Ascending aorta (tissue), 2 donors: Measurements from ENCODE around the gene CD44. TPM values are rescaled to one million over a fixed set of nuclear protein-coding genes. Genes with fewer than 3 reads are reported as not detected.

Experiments
- DNase-seq, 2 donors: peaks; one replicate each; pipeline ENCODE4 v3.0.0-alpha.2; 2019; ENCODE audit warnings: low spot score in 2 of 2
- H3K27ac ChIP-seq, 2 donors: fragments of 200-600 bp; sonication (generic); one replicate each; pipeline ENCODE4 v1.5.1; 2016 to 2017; ENCODE audit warnings: mild to moderate bottlenecking in 1 of 2
- H3K27me3 ChIP-seq: fragments of 200-600 bp; sonication (generic); one replicate; pipeline ENCODE4 v1.5.1; 2017
- H3K36me3 ChIP-seq, 2 donors: fragments of 200-600 bp; sonication (generic); one replicate each; pipeline ENCODE4 v1.5.1; 2016
- H3K4me1 ChIP-seq, 2 donors: fragments of 200-600 bp; sonication (generic); one replicate each; pipeline ENCODE4 v1.5.1; 2016 to 2017; ENCODE audit warnings: mild to moderate bottlenecking in 1 of 2
- H3K4me3 ChIP-seq, 2 donors: fragments of 200-600 bp; sonication (generic); one replicate each; pipeline ENCODE4 v1.5.1; 2016 to 2017; ENCODE audit warnings: mild to moderate bottlenecking in 1 of 2
- H3K9me3 ChIP-seq, 2 donors: fragments of 200-600 bp; sonication (generic); one replicate each; pipeline ENCODE4 v1.5.1; 2016
- CTCF ChIP-seq, 3 experiments: fragments of 200-600 bp in 2 of 3; fragments of 450-650 bp in 1 of 3; sonication (generic) in 2 of 3; IDR thresholded peaks; one replicate each; pipeline ENCODE4 v1.5.1; 2016 to 2019; ENCODE audit warnings: antibody characterized with exemption in 3 of 3, mild to moderate bottlenecking in 1 of 3, moderate library complexity in 1 of 3
- intact Hi-C: fragments of 100-400 bp; cut with DNase I; formaldehyde crosslinking; loops from one replicate; pipeline ENCODE4 v1.15.1; 2023
- total RNA-seq: library from RNA; depleted of rRNA; stranded (reverse); fragments of >200 nt; gene quantifications from one replicate; pipeline ENCODE4 v1.1.0, GENCODE V29; 2016

CD44 gene
- total RNA-seq, 1 donor from 2014 or later = 188 TPM

GRCh38 chr11:35246745-35247144, 107.8 kb downstream of the CD44 start:
- intact Hi-C loops = loop anchor here (2.0 to 5.0 kb wide), 4 partner anchors 41 to 146 kb away; no protein-coding TSS in a partner anchor
- Histone ChIP-seq H3K36me3 (no peaks in the 10 kb centered on the region), H3K27me3 (no peaks in the 10 kb centered on the region), H3K27ac (peak overlapping the region; percentile 91 to 95), H3K4me3 (no peak overlapping the region), H3K4me1 (peaks cover 9 to 22% of the 10 kb centered on the region in 2 donors), H3K9me3 (no peaks in the 10 kb centered on the region)
- no peak for TF ChIP-seq CTCF (IDR thresholded peaks at IDR 0.05)
- DNase-seq = peak in 1 of 2 donors; percentile 88

- intact Hi-C loops = loop anchor here (2.0 to 5.0 kb wide), 4 partner anchors 40 to 147 kb away; no protein-coding TSS in a partner anchor
- peak in 1 of 2 donors; percentile 73 for DNase-seq
- peak overlapping the region; percentile 91 to 94 for H3K27ac ChIP-seq
These were observed 108.5 kb downstream of the CD44 start for GRCh38 chr11:35247428-35247827.

GRCh38 chr11:35247863-35248262, 108.9 kb downstream of the CD44 start:
- H3K9me3 ChIP-seq = no peaks in the 10 kb centered on the region
- no peaks in the 10 kb centered on the region for H3K36me3 ChIP-seq
- intact Hi-C loops = loop anchor here (2.0 to 5.0 kb wide), 4 partner anchors 39 to 147 kb away; no protein-coding TSS in a partner anchor
- H3K27ac ChIP-seq = peak overlapping the region; percentile 91 to 94
- no peak for TF ChIP-seq CTCF (IDR thresholded peaks at IDR 0.05)
- no peak overlapping the region for H3K4me3 ChIP-seq
- H3K4me1 ChIP-seq = peaks cover 9 to 22% of the 10 kb centered on the region in 2 donors
- DNase-seq = no peak
- H3K27me3 ChIP-seq = no peaks in the 10 kb centered on the region

More at GRCh38 chr11:35247428-35247827, 108.5 kb downstream of the CD44 start:
- no peak overlapping the region for H3K4me3 ChIP-seq
- no peaks in the 10 kb centered on the region for H3K36me3 ChIP-seq
- H3K27me3 ChIP-seq = no peaks in the 10 kb centered on the region
- no peak for TF ChIP-seq CTCF (IDR thresholded peaks at IDR 0.05)
- H3K9me3 ChIP-seq = no peaks in the 10 kb centered on the region
- H3K4me1 ChIP-seq = peaks cover 9 to 22% of the 10 kb centered on the region in 2 donors

GRCh38 chr11:35248558-35249323, 109.8 kb downstream of the CD44 start:
- no peak for DNase-seq
- intact Hi-C loops = loop anchor here (5.0 kb wide), 3 partner anchors 39 to 119 kb away; no protein-coding TSS in a partner anchor
- TF ChIP-seq CTCF (IDR thresholded peaks at IDR 0.05) = no peak
- Histone ChIP-seq H3K4me1 (peaks cover 13 to 27% of the 10 kb centered on the region in 2 donors), H3K36me3 (no peaks in the 10 kb centered on the region), H3K27ac (peak overlapping the region in 1 of 2 donors; percentile 94), H3K27me3 (no peaks in the 10 kb centered on the region), H3K9me3 (no peaks in the 10 kb centered on the region), H3K4me3 (no peak overlapping the region)

GRCh38 chr11:35250192-35250591, 111.2 kb downstream of the CD44 start:
- intact Hi-C loops = no loop called here
- Histone ChIP-seq H3K27ac (peak overlapping the region in 1 of 2 donors; percentile 0), H3K36me3 (no peaks in the 10 kb centered on the region), H3K27me3 (no peaks in the 10 kb centered on the region), H3K4me3 (no peak overlapping the region), H3K9me3 (no peaks in the 10 kb centered on the region), H3K4me1 (peaks cover 17 to 36% of the 10 kb centered on the region in 2 donors)
- no peak for DNase-seq
- no peak for TF ChIP-seq CTCF (IDR thresholded peaks at IDR 0.05)
